ENCODE results near the gene FAIM2.

FAIM2 gene

DNA sequence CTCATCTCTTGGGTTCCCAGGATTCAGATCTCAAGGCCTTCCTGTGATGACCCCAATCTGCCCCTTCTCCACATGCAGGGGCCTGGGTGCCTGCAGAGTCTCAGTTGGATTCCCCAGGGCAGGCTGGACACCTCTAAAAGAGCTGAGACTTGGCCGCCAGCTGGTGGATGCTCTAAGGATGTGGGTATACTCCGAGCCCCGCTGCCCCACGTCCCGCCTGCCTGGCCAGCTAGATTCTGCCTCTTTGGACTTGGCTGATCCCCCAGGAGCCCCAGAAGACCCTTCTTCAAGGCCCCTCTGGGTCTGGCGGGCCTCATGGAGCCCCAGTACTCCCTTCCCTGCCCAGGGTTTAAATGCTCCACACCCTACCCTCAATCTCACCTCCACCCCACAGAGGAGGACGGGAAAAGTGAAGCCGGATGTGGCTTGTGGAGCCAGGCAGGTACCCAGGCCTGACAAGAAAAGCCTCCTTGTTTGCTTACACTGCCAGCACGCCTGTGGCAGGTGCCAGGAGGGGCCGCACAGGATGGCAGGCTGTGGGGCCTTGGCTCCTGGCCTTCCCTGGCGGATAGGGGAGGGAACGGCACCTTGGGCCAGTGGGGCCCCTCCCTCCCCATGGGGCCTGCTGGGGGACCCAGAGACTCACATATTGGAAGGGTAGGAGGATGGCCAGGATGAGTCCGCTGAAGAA lies 15.1 kb downstream of the FAIM2 start:
- TF ChIP-seq, protein P1, sequence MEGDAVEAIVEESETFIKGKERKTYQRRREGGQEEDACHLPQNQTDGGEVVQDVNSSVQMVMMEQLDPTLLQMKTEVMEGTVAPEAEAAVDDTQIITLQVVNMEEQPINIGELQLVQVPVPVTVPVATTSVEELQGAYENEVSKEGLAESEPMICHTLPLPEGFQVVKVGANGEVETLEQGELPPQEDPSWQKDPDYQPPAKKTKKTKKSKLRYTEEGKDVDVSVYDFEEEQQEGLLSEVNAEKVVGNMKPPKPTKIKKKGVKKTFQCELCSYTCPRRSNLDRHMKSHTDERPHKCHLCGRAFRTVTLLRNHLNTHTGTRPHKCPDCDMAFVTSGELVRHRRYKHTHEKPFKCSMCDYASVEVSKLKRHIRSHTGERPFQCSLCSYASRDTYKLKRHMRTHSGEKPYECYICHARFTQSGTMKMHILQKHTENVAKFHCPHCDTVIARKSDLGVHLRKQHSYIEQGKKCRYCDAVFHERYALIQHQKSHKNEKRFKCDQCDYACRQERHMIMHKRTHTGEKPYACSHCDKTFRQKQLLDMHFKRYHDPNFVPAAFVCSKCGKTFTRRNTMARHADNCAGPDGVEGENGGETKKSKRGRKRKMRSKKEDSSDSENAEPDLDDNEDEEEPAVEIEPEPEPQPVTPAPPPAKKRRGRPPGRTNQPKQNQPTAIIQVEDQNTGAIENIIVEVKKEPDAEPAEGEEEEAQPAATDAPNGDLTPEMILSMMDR (IDR thresholded peaks at IDR 0.05; ENCODE audit: low read depth, low read length) = no peak
- H3K4me3 ChIP-seq (ENCODE audit: low read depth, low read length) = no peak overlapping the region
- no peak for DNase-seq (ENCODE audit: low read depth, low spot score)
- in situ Hi-C loops (cut with HindIII; ENCODE audit: low sequenced_read_pairs) = no loop called here

DNA sequence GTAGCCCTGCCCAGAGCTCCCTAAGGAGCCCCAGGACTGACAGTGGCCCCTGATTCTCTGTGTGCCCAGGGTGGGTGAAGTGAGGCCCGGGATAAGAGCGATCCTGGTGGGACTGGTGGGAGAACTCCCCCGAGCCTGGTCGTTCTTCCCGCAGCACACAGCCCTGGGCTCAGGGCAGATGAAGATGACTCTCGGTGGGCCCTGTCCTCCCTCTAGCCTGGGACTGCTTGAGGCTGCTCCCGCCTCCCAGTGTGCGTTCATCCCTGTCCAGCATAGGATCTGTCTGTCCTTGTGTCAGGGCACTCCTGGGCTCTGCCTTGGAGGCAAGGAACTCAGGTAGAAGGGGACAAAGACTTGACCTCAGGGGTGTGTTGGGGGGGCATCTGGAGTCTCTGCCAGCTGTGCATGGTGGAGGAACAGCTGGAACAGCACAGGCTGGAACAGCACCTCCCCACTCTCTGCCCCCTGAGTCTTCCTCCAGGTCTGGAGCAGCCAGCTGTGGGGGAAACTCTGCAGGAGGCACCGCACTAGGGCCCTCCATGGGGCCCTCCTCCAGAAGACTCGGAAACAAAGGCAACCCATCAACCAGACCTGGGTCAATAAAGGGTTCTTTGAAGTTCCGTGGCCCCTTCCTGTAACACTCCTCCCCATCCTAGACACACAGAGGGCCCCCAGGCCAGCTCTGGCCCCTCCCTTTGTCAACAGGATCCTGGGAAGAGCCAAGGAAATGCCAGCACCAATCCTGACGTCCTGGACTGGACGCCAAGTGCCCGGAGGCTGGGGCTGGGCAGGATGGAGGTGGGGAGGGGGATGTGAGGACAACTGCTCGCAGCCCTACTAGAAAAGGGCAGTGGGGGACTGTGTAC lies 15.9 kb downstream of the FAIM2 start:
- in situ Hi-C loops (cut with HindIII; ENCODE audit: low sequenced_read_pairs) = no loop called here
- DNase-seq (ENCODE audit: low read depth, low spot score) = no peak
- TF ChIP-seq, protein P1 (IDR thresholded peaks at IDR 0.05; ENCODE audit: low read depth, low read length) = no peak
- H3K4me3 ChIP-seq (ENCODE audit: low read depth, low read length) = no peak overlapping the region

DNA sequence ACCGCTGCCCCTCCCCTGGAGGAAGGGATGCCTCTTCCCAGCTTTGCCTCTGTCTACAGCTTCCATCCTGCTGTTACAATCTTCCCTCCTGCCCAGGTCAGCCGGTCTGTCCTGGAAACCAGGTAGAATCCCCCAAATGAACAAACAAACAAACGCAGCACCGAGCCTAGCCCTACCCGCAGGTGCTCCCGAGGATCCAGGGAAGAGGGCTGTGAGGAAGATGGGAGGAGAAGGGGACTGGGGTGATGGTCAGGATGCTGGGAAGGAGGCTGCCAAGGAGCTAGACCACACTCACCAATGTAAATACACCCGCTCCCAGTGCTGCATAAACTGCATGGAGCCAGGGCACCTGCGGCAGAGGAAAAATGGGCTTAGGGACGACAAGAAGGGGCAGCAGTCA lies 16.6 kb downstream of the FAIM2 start:
- DNase-seq (ENCODE audit: low read depth, low spot score) = no peak
- in situ Hi-C loops (cut with HindIII; ENCODE audit: low sequenced_read_pairs) = no loop called here
- H3K4me3 ChIP-seq (ENCODE audit: low read depth, low read length) = no peak overlapping the region
- TF ChIP-seq, protein P1 (IDR thresholded peaks at IDR 0.05; ENCODE audit: low read depth, low read length) = no peak

DNA sequence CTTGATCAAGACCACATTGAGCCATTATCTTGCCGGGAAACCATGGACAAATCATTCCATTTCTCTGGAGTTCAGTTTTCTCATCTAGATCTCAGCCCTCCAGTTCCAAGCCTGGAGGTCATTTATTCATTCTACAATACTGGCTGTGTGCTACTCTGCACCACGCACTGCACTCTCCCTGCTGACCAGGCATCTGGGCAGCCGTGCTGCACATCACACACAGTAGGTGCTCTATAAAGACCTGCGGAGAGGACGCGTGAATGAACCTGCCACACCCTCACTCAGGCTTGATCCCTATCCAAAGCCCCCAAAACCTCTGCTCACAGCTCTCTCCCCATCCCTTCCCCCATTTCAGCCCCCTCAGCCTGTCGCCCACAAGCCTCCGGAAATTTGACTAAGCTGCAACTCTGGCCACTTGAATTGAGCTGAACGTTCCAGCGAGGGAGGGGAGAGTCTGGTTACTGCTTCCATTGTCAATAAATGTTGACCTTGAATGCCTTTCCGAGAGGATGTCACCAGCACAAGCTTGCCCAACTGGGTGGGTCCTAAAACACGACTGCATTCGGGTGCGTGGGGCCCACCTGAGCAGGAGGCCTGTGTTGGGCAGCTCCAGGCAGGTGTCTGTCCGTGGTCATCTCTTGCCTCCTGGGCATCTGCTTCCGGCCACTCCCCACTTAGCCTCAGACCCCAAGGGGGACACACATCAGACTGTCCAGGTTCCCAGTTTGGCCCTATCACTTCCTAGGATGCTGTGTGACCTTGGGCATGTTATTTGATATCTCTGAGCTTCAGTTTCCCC lies 17.8 kb downstream of the FAIM2 start:
- in situ Hi-C loops (cut with HindIII; ENCODE audit: low sequenced_read_pairs) = no loop called here
- TF ChIP-seq, protein P1 (IDR thresholded peaks at IDR 0.05; ENCODE audit: low read depth, low read length) = no peak
- DNase-seq (ENCODE audit: low read depth, low spot score) = no peak
- H3K4me3 ChIP-seq (ENCODE audit: low read depth, low read length) = no peak overlapping the region

DNA sequence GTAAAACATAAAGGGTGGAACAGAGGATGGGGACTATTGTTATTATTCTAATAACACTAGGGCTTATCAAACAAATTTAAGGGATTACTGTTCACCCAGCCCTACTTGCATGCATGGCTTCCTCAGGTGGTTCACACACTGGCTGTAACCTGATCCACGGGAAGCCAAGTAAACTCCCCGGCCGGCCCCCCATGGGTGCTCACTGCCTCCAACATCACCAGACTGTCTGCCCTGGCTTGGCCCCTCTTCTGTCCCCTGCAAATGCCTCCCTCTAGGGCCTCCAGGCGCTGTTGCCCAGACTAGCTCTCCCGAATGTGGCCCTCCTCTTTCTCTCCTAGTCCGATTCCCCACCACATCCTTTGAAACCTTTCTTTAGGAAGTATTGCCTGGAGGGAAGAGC lies 18.6 kb downstream of the FAIM2 start:
- no peak overlapping the region for H3K4me3 ChIP-seq (ENCODE audit: low read depth, low read length)
- TF ChIP-seq, protein P1 (IDR thresholded peaks at IDR 0.05; ENCODE audit: low read depth, low read length) = no peak
- in situ Hi-C loops (cut with HindIII; ENCODE audit: low sequenced_read_pairs) = no loop called here
- no peak for DNase-seq (ENCODE audit: low read depth, low spot score)

DNA sequence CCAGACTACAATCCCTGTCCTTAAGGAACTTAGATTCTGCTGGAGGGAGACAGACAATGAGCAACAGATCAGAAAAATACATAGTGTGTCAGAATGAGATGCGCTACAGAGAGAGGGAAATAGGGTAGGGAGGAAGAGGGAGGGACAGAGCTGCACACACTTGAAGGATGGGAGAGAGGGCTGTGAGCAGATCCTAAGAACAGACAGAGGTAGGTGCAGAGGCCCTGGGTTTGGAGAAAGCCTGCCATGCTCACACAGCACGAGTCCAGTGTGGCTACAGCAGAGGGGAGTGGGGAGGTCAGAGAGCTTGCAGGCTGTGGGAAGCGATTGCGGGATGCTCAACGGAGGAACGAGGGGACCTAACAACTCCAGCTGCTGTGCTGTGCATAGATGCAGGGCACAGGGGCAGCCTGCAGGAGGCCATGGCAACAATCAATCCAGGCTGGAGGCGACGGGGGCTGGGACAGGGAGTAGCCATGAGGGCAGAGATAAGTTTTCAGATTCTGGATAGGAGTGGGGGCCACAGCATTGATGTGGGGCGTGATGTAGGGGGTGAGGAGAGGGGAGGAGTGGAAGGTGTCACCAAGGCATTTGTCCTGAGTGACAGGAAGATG lies 20.7 kb downstream of the FAIM2 start:
- in situ Hi-C loops (cut with HindIII; ENCODE audit: low sequenced_read_pairs) = no loop called here

More for the DNA sequence above, 20.7 kb downstream of the FAIM2 start:
- no peak overlapping the region for H3K4me3 ChIP-seq (ENCODE audit: low read depth, low read length)
- TF ChIP-seq, protein P1 (IDR thresholded peaks at IDR 0.05; ENCODE audit: low read depth, low read length) = no peak
- no peak for DNase-seq (ENCODE audit: low read depth, low spot score)

All from astrocyte of the spinal cord (primary cell).